Body of pancreas (tissue), 4 donors: ENCODE data around the gene HRH3. TPM values are rescaled to one million over a fixed set of nuclear protein-coding genes. Genes with fewer than 3 reads are reported as not detected.

Source experiments
- ATAC-seq: fragments of 150-250 bp; one replicate; pipeline ENCODE4 v1.9.1; 2016
- DNase-seq, 4 donors: peaks; one replicate each; pipeline ENCODE4 v3.0.0-alpha.2; 2019
- H3K27ac ChIP-seq, 4 donors: fragments of 200-600 bp; sonication (generic); 1 replicate in 3 of 4; 2 replicates in 1 of 4; pipeline versions ENCODE4 v1.5.1 to v1.6.1; 2016 to 2019; ENCODE audit warnings: mild to moderate bottlenecking in 1 of 4, mixed read lengths in 1 of 4, moderate library complexity in 1 of 4
- H3K27me3 ChIP-seq, 2 donors: fragments of 200-600 bp; sonication (generic); one replicate each; pipeline ENCODE4 v1.6.0; 2016; ENCODE audit warnings: mild to moderate bottlenecking in 1 of 2
- H3K36me3 ChIP-seq, 2 donors: fragments of 200-600 bp; sonication (generic); replicated peaks in 1 of 2; 2 replicates each; pipeline ENCODE4 v1.5.1; 2016; ENCODE audit warnings: low read depth in 2 of 2; ENCODE audit not compliant: insufficient read depth in 1 of 2
- H3K4me1 ChIP-seq: fragments of 200-600 bp; sonication (generic); one replicate; pipeline ENCODE4 v1.6.0; 2016
- H3K4me3 ChIP-seq, 2 donors: fragments of 200-600 bp; sonication (generic); 1 replicate in 1 of 2; 2 replicates in 1 of 2; pipeline ENCODE4 v1.5.1; 2016 to 2019
- H3K9me3 ChIP-seq, 3 donors: fragments of 200-600 bp; sonication (generic); 1 replicate in 2 of 3; 2 replicates in 1 of 3; pipeline ENCODE4 v1.5.1; 2016
- POLR2A ChIP-seq, 3 donors: fragments of 450-650 bp; IDR thresholded peaks; one replicate each; pipeline ENCODE4 v1.6.1; 2016; ENCODE audit warnings: antibody characterized with exemption in 3 of 3, mild to moderate bottlenecking in 2 of 3
- WGBS, 2 donors: methylation state at CpG; one replicate each; pipeline ENCODE4 v1.1.5; 2017; 5-methylcytosine and 5-hydroxymethylcytosine counted together
- intact Hi-C: fragments of 100-400 bp; cut with DNase I; formaldehyde crosslinking; loops from one replicate; pipeline ENCODE4 v1.15.1; 2023
- total RNA-seq, 2 donors: library from RNA; depleted of rRNA; stranded (reverse); fragments of >200 nt; gene quantifications; one replicate each; pipeline ENCODE4 v1.1.0, GENCODE V29; 2016
- TF ChIP-seq, protein P1 (sequence below), 7 experiments: fragments of 450-650 bp in 4 of 7; fragments of 200-600 bp in 3 of 7; sonication (generic) in 3 of 7; IDR thresholded peaks; one replicate each; pipeline ENCODE4 v1.5.1; 2016 to 2019; ENCODE audit warnings: antibody characterized with exemption in 7 of 7

The HRH3 gene
- total RNA-seq, 2 donors from 2014 or later, result 0.33 TPM; not detected in 1

DNA sequence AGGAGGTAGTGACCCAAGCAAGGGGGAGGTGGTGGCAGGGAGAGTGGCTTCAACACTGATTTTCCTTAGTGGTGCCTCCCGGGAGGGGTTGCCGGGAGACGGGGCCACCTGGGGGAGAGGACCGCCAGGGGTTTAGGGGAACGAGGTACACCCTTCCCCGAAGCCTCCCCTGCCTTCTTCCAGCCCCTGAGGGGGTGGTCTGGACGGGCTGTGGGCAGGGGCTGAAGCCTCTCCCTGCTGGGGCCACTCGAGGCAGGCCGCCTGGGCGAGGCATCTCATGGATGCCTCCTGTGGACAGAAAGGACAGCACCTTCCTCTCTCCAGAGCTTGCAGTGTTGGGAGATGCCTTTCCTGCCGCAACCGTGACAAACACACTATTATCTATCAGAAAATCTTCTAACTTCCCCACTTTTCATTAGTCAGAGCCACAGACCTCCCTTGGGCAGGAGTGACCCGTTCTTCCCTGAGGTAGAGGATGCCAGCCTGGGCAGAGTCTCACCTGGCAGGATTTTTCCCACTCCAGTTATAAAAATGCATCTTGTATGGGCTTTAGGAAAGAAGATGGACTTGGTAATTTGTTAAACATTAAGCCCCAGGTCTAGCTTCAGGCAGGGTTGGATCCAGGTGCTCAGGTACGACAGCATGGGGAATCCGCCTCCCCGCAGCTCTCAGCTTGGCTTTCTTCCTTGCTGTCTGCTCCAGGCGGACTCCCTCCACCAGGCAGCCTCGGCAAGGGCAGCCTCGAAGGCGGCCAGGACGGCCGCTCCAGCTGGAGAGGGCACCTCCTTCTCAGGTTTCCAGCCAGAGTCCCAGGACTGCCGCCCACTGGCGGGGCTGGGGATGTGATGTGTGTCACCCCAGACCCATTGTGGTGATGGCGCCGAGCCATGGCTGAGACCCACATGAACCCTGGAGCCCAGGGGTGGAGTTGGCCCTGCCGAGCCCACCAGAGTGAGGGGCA is 11.0 kb downstream of the HRH3 start:
- Histone ChIP-seq H3K27me3 (no peaks in the 10 kb centered on the region), H3K36me3 (no peaks in the 10 kb centered on the region), H3K4me1 (no peaks in the 10 kb centered on the region), H3K4me3 (no peak overlapping the region), H3K9me3 (no peaks in the 10 kb centered on the region), H3K27ac (no peak overlapping the region)
- intact Hi-C loops, result no loop called here
- ATAC-seq (no peak), DNase-seq (peak; percentile 36 to 72 (median 52))
- WGBS, 2 donors, result 31 to 40% methylated on average over 8 to 27 of the region's 27 CpGs
- TF ChIP-seq, protein P1, sequence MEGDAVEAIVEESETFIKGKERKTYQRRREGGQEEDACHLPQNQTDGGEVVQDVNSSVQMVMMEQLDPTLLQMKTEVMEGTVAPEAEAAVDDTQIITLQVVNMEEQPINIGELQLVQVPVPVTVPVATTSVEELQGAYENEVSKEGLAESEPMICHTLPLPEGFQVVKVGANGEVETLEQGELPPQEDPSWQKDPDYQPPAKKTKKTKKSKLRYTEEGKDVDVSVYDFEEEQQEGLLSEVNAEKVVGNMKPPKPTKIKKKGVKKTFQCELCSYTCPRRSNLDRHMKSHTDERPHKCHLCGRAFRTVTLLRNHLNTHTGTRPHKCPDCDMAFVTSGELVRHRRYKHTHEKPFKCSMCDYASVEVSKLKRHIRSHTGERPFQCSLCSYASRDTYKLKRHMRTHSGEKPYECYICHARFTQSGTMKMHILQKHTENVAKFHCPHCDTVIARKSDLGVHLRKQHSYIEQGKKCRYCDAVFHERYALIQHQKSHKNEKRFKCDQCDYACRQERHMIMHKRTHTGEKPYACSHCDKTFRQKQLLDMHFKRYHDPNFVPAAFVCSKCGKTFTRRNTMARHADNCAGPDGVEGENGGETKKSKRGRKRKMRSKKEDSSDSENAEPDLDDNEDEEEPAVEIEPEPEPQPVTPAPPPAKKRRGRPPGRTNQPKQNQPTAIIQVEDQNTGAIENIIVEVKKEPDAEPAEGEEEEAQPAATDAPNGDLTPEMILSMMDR (IDR thresholded peaks at IDR 0.05), result peak in 4 of 7 experiments; percentile 7 to 45 (median 28)
- no peak for TF ChIP-seq POLR2A (IDR thresholded peaks at IDR 0.05)

DNA sequence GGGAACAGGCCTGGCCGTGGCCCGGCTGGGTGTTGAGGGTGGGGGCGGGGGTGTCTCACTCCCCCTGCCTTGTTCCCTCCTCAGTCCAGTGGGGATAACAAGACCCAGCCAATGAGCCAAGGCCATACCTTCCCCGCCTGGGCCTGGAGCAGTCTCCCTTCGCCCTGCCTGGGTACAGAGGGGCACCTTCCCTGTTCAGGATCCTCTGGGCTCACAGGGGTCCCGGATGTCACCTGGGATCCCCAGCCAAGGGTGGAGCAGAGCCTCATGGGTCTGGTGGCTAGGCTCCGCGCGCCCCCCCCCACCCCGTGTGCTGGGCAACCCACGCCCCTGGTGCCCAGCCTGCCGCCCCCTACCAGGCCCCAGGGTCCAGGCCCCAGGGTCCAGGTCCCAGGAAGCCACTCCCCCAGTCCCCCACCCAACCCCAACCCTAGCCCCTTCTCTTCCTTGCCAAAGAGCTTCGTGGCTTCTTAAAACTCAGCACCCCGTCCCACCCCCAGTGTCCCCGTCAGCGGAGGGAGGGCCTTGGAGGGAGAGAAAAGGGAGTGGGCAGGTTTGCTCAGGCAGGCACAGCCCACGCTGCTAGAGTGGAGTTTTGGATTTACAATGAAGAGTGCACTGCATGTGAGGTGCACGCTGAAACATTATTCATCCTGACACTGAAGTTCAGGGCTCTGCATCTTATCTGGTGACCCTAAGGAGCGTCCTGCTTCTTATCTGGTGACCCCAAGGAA is 11.8 kb downstream of the HRH3 start:
- TF ChIP-seq, protein P1 (IDR thresholded peaks at IDR 0.05), result no peak
- no peak for TF ChIP-seq POLR2A (IDR thresholded peaks at IDR 0.05)
- Histone ChIP-seq H3K27me3 (no peaks in the 10 kb centered on the region), H3K36me3 (no peaks in the 10 kb centered on the region), H3K4me1 (no peaks in the 10 kb centered on the region), H3K9me3 (no peaks in the 10 kb centered on the region), H3K27ac (no peak overlapping the region), H3K4me3 (no peak overlapping the region)
- DNase-seq (no peak), ATAC-seq (no peak)
- 48 to 61% methylated on average over 4 to 16 of the region's 19 CpGs for WGBS, 2 donors
- intact Hi-C loops, result no loop called here

DNA sequence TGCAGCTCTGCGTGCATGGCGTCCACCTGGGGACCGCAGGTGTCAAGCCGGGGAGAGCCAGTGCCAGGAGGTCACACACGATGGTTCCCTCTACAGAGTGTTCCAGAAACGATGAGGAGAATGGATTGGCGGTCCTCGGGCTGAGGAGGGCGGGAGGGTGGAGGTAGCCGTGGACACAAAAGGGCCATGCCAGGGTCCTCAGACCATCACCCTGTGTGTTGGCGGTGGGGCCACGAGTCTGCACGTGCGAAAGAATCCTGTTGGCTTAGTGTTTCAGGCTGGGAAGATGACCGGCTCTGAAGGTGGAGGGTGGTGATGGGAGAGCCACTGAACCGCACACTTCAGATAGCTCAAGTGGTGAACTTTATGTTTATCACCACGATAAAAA is 13.7 kb downstream of the HRH3 start:
- DNase-seq, result no peak
- Histone ChIP-seq H3K36me3 (peaks cover 3 to 4% of the 10 kb centered on the region in 2 donors), H3K9me3 (no peaks in the 10 kb centered on the region), H3K27me3 (no peaks in the 10 kb centered on the region), H3K27ac (no peak overlapping the region), H3K4me3 (no peak overlapping the region), H3K4me1 (no peaks in the 10 kb centered on the region)
- intact Hi-C loops, result no loop called here
- no peak for ATAC-seq
- WGBS, 2 donors, result 80 to 93% methylated on average over 15 to 16 of the region's 17 CpGs
- TF ChIP-seq POLR2A (IDR thresholded peaks at IDR 0.05), result no peak
- TF ChIP-seq, protein P1 (IDR thresholded peaks at IDR 0.05), result no peak

DNA sequence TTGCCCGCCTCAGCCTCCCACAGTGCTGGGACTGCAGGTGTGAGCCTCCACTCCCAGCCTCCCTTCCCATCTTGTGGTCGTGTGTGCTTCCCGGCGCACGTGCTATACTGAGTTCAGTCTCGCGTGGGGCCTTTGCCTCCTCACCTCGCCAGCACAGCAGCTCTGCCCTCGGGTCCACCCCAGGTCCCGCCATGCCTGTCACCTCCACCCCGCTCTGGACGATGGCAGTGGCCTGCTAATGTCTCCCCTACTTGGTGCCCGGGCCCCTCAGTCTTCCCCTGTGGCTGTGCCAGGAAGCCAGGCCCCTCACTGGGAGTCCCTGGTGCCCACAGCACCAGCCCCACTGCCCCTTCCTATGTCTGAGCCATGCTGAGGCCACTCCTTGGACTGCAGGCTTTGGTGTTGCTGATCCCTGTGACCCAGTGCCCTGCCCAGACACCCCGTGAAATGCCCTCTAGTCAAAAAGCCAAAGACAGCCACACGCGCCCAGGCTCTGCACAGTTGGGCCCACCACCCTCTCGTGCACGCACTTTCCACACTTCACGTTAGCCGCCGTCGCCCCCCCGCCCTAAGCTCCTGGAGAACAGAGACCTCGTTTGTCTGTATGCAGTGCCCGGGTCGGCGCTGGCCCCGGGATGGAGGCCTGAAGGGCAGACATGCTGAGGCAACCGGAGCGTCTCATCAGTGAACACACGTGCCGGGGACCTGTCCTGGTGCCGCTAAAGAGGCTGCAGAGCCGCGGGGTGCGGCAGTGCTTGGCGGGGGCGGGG is 14.3 kb downstream of the HRH3 start:
- 91 to 96% methylated on average over 31 to 32 of the region's 38 CpGs for WGBS, 2 donors

More for the DNA sequence above, 14.3 kb downstream of the HRH3 start:
- ATAC-seq (no peak), DNase-seq (no peak)
- Histone ChIP-seq H3K9me3 (no peaks in the 10 kb centered on the region), H3K27ac (no peak overlapping the region), H3K4me1 (no peaks in the 10 kb centered on the region), H3K4me3 (no peak overlapping the region), H3K36me3 (peaks cover 8 to 9% of the 10 kb centered on the region in 2 donors), H3K27me3 (no peaks in the 10 kb centered on the region)
- intact Hi-C loops, result no loop called here
- TF ChIP-seq POLR2A (IDR thresholded peaks at IDR 0.05), result no peak
- TF ChIP-seq, protein P1 (IDR thresholded peaks at IDR 0.05), result no peak
